AG08396 (cell line): ENCODE data around the gene GCNT3.
"Not testable (repeated sequence)": the region's sequence is repeated elsewhere in the genome, so short reads cannot be mapped to it uniquely, and the experiment has no call there.

Experiments
- DNase-seq: peaks from one replicate; pipeline ENCODE4 v3.0.0; 2012; ENCODE audit warnings: low spot score, mixed read lengths

The GCNT3 gene

DNA sequence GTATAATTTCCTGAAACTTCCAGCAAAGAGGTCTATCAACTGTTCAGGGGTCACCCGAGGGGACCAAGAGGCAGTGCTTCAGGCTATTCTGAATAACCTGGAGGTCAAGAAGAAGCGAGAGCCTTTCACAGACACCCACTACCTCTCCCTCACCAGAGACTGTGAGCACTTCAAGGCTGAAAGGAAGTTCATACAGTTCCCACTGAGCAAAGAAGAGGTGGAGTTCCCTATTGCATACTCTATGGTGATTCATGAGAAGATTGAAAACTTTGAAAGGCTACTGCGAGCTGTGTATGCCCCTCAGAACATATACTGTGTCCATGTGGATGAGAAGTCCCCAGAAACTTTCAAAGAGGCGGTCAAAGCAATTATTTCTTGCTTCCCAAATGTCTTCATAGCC lies 6.8 kb downstream of the GCNT3 start:
- DNase-seq, result no peak

DNA sequence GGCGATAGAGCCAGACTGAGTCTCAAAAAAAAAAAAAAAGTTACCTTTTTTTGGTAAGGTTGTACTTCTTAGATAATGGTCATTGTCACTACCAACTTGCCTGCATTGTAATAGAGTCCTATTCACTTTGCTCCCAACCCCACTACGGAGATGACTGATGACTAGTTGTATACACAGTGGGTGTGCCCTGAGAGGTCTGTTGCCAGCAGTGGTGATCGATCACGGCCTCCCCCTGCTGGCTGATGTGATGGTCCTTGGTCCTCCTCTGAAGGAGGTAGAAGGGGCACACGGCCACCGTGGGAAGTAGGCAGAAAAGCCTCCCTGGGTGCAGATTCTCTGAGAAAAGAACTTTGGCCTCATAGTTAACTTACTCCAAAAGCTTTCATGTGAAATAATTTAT lies 10.7 kb downstream of the GCNT3 start:
- peak; percentile 62 for DNase-seq

DNA sequence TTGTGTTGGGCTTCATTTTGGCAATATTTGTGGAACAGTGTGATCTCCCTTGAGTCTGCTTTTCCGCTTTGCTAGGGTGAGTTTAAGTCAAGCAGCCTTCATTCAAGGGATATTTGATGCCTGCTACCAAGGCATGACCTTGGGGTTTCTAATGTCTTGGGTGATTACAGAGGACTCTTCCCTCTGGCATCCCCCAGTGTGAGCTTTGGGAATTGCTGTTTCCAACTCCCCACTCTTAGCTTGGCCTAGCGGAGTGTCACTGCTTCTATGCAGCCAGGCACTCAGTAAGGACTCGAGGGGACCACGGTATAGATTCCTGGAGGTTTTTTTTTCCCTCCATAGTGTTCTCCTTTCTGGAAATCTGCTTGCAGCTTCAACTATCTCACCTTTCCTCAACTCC lies 21.1 kb downstream of the GCNT3 start:
- peak; percentile 11 for DNase-seq

DNA sequence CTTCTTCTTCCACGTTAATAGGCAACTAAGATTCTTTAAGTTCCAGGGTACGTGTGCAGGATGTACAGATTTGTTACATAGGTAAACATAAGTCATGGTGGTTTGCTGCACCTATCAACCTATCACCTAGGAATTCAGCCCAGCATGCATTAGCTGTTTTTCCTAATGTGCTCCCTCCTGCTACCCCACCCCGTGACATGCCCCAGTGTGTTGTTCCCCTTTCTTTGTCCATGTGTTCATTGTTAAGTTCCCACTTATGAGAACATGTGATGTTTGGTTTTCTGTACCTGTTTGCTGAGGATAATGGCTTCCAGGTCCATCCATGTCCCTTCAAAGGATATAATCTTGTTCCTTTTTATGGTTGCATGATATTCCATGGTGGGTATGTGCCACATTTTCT lies 24.6 kb downstream of the GCNT3 start:
- no peak for DNase-seq

DNA sequence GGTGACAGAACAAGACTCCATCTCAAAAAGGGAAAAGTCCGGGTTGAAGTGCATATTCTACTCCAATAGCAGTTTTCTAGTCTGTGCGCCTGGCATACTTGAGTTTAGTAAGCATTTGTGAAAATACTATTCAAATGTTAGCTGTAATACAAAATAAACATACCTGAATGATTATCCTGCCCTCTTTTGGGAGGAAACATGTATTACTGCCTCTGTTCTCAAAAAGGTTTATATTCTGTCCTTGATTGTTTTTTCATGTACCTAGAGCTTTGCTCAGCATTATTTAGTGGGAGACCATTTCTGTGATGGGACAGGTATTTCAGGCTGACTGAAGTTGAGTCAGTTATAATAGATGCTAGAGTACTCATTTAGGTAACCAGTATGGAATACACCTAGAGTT lies 25.9 kb downstream of the GCNT3 start:
- not testable (repeated sequence) for DNase-seq

DNA sequence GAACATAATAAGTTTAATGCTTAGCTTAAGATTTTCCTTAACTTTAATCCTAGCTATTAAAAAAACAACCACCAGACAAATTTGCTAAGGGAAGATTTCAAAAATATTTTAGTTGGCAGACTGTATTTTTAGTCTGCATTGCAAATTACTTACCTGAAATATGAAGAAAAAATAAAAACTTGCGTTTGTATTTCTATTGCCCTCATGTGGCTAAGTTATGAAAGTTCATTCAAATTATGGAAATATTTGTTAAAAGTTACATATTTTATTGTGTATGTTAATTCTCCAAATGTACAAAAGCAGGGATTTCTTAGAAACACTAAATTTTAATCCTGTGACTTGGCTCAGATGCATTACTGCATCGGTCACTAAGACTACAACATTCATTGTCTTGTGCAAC lies 30.8 kb downstream of the GCNT3 start:
- DNase-seq, result no peak

DNA sequence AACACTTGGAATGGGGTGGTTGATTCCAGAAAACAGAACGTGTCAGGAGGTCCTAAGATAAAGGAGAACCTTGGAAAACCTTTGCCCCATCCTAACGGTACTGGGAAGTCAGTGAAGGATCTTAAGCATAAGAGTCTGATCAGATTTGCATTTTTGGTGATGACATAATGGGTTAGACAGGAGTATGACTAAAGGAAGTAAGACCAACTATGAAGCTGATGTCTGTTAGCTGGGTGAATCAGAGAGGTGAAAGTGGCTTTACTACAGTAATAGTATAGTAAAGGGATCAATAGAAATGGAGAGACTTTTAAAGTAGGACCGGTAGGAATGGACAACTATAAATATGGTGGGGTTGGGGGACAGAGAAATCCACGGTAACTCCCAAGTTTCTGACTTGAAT lies 33.2 kb downstream of the GCNT3 start:
- DNase-seq, result no peak

DNA sequence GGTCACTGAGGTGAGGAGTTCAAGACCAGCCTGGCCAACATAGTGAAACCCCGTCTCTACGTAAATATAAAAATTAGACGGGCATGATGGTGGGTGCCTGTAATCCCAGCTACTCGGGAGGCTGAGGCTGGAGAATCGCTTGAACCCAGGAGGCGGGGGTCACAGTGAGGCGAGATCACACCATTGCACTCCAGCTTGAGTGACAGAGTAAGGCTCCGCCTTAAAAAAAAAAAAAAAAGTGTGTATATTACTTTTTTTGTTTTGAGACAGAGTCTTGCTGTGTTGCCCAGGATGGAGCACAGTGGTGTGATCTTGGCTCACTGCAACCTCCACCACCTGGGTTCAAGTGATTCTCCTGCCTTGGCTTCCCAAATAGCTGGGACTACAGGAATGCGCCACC lies 34.2 kb downstream of the GCNT3 start:
- DNase-seq, result not testable (repeated sequence)

DNA sequence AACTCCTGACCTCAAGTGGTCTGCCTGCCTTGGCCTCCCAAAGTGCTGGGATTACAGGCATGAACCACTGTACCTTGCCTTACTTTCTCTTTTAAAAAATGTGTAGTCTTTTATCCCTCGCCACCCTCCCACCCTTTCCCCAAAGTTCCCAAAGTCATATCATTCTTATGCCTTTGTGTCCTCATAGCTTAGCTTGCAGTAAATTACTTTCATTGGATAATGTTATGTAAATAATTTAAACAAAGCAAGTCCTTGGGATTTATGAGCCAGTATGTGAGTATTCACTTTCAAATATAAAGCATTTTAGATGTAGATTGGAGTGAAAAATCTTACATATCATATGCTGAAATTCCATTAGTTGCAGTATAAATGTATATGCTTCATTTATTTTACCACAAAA lies 34.7 kb downstream of the GCNT3 start:
- DNase-seq, result no peak

DNA sequence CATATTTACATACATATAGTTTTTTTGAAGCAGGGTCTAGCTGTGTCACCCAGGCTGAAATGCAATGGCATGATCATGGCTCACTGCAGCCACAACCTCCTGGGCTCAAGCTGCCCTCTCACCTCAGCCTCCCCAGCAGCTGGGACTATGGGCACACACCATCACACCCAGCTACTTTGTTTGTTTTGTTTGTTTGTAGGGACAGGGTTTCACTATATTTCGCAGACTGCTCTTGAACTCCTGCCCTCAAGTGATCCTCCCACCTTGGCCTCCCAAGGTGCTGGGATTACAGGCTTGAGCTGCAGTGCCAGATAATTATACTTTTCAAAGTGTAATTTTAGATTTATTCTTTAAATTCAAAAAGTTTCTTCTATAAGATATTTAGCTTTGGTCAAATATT lies 35.5 kb downstream of the GCNT3 start:
- DNase-seq, result no peak

DNA sequence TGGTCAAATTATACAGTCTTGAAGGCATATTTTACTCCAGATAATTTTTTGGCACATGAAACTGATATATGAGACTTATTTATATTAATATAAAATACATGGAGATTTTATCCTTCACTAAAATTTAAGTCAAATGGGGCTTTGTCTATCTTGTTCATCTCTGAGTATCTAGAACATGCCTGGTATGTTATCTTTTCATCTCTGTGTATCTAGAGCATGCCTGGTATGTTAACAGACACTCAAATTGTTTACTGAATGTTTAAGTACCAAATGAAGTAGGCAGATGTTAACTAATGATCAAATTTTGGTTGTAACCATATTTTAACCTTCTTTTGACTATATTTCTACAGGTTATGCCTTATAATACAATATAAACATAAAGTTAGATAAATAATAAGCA lies 38.0 kb downstream of the GCNT3 start:
- DNase-seq, result no peak

DNA sequence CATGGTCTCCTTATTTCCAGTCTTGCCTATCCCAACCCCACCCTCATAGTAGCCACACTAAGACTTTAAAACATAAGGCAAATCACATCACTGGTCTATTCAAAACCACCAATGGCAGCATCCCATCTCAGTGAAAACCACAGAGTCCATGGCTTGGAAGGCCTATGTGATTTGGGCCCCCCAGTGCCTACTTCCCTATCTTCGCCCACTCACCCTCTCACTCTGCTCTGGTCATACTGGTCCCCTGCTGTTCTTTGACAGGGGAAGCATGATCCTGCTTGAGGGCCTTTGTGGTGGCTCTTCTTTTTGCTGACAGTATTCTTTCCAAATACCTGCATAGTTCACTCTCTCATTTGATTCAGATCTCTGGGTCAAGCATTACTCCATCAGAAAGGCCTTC lies 42.5 kb downstream of the GCNT3 start:
- DNase-seq, result no peak

DNA sequence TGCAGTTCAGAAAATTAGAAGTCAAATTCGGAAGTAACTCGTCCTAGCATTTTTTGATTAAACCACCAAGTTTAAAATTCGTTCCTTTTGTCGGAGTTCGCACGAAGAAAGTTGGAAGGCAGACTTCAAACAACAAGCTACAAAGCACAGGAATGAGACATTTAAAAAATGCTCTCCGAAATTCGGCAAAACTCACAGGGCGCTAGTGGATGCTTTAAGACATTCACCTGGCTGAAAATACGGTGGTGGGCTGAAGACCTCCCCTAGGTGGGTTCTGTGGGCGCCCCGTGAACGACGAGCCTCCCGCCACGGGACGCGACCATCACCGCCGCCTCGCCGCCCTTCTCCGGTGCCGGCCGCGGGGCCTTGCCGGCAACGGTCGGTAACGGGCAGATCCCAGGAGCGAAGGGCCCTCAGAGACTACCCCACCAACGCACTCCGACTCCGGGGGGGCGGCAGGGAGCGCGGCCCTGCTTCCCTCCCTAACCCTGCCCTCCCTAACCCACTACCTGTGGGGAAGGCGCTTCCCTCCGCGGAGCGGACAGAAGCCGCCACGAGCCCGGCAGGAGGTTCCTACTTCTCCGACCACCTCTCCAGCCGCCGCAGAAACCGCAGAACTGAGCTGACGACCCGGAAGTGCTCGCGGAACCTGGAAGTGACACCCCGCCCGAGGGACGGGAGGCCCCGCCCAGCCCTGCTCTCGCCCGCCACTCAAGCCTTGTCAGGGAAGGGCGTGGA lies 45.5 kb downstream of the GCNT3 start, which contains the start of gene GTF2A2:
Gene GTF2A2, minus strand, starts transcription at position 619 of the 738 bp plus-strand sequence. CDS start 5,238 bp downstream, outside the sequence.
- DNase-seq, result peak; percentile 96

DNA sequence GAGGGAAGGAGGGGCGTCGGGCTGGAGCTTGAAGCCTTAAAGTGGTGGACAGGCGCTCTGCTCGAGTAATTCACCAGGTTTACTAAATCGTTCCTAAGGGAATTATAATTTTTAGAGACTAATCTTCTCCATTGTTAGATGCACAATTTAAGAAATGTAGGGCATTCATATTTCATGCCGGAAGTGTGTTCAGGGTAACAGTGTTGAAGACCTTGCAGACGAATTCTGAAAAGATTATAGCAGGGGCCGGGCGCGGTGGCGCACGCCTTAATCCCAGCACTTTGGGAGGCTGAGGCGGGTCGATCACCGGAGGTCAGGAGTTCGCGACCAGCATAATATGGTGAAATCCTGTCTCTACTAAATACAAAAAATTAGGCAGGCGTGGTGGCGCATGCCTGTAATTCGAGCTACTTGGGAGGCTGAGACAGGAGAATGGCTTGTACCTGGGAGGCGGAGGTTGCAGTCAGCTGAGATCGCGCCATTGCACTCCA lies 46.1 kb downstream of the GCNT3 start:
- DNase-seq, result no peak

DNA sequence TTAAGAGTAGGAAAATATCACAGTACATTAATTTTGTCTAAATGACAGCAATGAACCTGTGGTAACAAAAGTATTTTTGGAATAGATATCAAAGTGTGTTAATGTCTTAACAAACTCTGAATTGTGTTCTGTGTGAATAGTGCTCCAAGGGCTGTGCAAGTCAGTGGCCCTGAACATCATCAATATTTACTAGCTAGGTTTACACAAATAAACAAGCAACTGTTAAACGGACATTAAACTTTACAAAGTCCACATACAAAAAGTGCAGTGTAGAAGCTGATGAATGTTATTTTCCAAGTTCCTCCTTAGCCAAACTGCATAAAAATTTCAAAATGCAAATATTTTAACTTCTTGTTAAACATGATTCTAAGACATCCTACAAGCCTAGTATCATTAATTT lies 47.8 kb downstream of the GCNT3 start:
- DNase-seq, result no peak

DNA sequence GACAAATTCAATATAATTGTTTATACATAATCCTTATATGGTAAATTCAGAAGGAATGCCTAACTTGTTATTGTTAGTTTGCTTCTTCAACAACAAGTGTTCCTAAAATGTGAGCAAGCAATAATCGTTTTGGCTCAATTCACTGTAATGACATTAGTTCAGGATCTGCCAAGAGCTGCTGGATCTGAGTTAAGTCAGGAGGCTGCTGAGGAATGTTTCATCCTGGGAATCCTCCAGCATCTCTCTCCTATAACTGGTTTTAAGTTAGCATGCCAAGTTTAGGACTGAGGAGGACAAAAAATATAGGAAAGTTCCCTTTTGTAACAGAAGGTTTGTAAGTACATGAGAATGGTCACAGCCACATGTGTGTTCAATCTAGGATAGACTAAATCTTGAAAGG lies 50.7 kb downstream of the GCNT3 start:
- DNase-seq, result peak; percentile 21

DNA sequence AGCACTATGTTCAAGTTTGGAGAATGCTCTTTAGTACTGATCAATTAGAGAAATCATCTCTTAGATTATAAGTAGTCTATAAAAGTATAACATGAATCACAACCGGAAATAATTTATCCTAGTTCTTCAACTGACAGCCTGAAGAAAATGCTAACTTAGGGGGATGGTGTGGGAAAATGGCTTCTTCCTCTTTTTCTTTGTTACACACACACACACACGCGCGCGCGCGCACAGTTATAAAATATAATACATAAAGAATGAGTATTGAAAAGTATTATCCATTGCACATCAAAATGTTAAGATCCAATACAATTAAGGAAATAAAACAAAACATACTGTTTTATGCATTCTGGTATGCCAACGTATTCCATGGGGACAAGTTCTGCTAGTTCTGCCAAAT lies 57.0 kb downstream of the GCNT3 start:
- DNase-seq, result no peak
